NCI-H1694 (cell line): ENCODE results near the gene MRPL43.

ENCODE experiments used
- DNase-seq: peaks from one replicate; lab custom pipeline; 2025; lab: John Stamatoyannopoulos, UW

MRPL43 gene

GRCh38 chr10:100966887-100967286 lies 20.4 kb downstream of the MRPL43 start:
- DNase-seq = no peak

GRCh38 chr10:100965820-100966219 lies 21.5 kb downstream of the MRPL43 start:
- DNase-seq = no peak

GRCh38 chr10:100963826-100964225 lies 23.5 kb downstream of the MRPL43 start:
- no peak for DNase-seq

- DNase-seq = no peak
Observed at GRCh38 chr10:100962351-100963080, 24.8 kb downstream of the MRPL43 start.

- DNase-seq = no peak
Observed at GRCh38 chr10:100960251-100960650, 27.0 kb downstream of the MRPL43 start.

- no peak for DNase-seq
Observed at GRCh38 chr10:100948916-100949315, 38.4 kb downstream of the MRPL43 start.

GRCh38 chr10:100945754-100946153 lies 41.5 kb downstream of the MRPL43 start:
- DNase-seq = no peak

GRCh38 chr10:100943508-100943907 lies 43.8 kb downstream of the MRPL43 start:
- no peak for DNase-seq

GRCh38 chr10:100942229-100942628 lies 45.1 kb downstream of the MRPL43 start:
- DNase-seq = no peak

- DNase-seq = no peak
Observed at GRCh38 chr10:100939763-100940344, 47.4 kb downstream of the MRPL43 start.
